Upper lobe of left lung (tissue), 6 donors: ENCODE measurements around the gene CD276. TPM values are rescaled to one million over a fixed set of nuclear protein-coding genes. Genes with fewer than 3 reads are reported as not detected.
"Not testable (repeated sequence)": the region's sequence is repeated elsewhere in the genome, so short reads cannot be mapped to it uniquely, and the experiment has no call there.

Source experiments
- ATAC-seq, 2 donors: fragments of 200-7000 bp; cut with Tn5 transposase; one replicate each; pipeline ENCODE4 v1.9.1; 2022; ENCODE audit warnings: mild to moderate bottlenecking in 2 of 2, moderate library complexity in 2 of 2; ENCODE audit not compliant: low FRiP score in 2 of 2
- DNase-seq, 2 donors: peaks; one replicate each; pipeline ENCODE4 v3.0.0-alpha.2; 2019 to 2020
- H3K27ac ChIP-seq, 4 donors: fragments of 200-600 bp; sonication (generic); one replicate each; pipeline ENCODE4 v1.5.1; 2016 to 2019
- H3K27me3 ChIP-seq, 4 donors: fragments of 200-600 bp; sonication (generic); one replicate each; pipeline ENCODE4 v1.5.1; 2017 to 2019
- H3K36me3 ChIP-seq, 4 donors: fragments of 200-600 bp; sonication (generic); one replicate each; pipeline ENCODE4 v1.5.1; 2016 to 2019
- H3K4me1 ChIP-seq, 4 donors: fragments of 200-600 bp; sonication (generic); one replicate each; pipeline ENCODE4 v1.5.1; 2018 to 2019
- H3K4me3 ChIP-seq, 4 donors: fragments of 200-600 bp; sonication (generic); one replicate each; pipeline ENCODE4 v1.5.1; 2017 to 2019; ENCODE audit warnings: mild to moderate bottlenecking in 2 of 4, moderate library complexity in 1 of 4
- H3K9me3 ChIP-seq, 4 donors: fragments of 200-600 bp; sonication (generic); one replicate each; pipeline ENCODE4 v1.5.1; 2018 to 2019
- CTCF ChIP-seq, 6 experiments: fragments of 450-650 bp in 4 of 6; fragments of 200-600 bp in 2 of 6; sonication (generic) in 2 of 6; IDR thresholded peaks; one replicate each; pipeline ENCODE4 v1.5.1; 2016 to 2019; ENCODE audit warnings: antibody characterized with exemption in 6 of 6
- EP300 ChIP-seq, 4 donors: sonication (generic); formaldehyde crosslinking; IDR thresholded peaks; one replicate each; pipeline ENCODE4 v1.5.1; 2017; ENCODE audit warnings: antibody characterized with exemption in 4 of 4, control low read depth in 2 of 4
- POLR2A ChIP-seq, 4 donors: fragments of 450-650 bp; IDR thresholded peaks; one replicate each; pipeline ENCODE4 v1.5.1; 2016 to 2017; ENCODE audit warnings: antibody characterized with exemption in 4 of 4, mild to moderate bottlenecking in 2 of 4
- POLR2AphosphoS5 ChIP-seq, 2 donors: sonication (generic); formaldehyde crosslinking; IDR thresholded peaks; one replicate each; pipeline ENCODE4 v1.5.1; 2017; ENCODE audit warnings: antibody characterized with exemption in 2 of 2
- WGBS, 2 donors: methylation state at CpG; one replicate each; pipeline ENCODE4 v1.1.5; 2017 to 2018; 5-methylcytosine and 5-hydroxymethylcytosine counted together
- total RNA-seq, 6 donors: library from RNA; depleted of rRNA in 4 of 6; stranded (reverse); fragments of >200 nt in 4 of 6; gene quantifications; one replicate each; pipeline versions ENCODE4 v1.1.0 to v1.2.1, GENCODE V29; 2016 to 2021
- donor health status: DM: no; HTN: no; CAD: no; lungs with moderate emphysema.
- donor health status: DM: no; HTN: yes; CAD: no; lungs with severe emphysema.

CD276 gene
- total RNA-seq, 6 donors from 2014 or later, result 32.2 to 83.6 (median 65.8) TPM

GRCh38 chr15:73700041-73700842, 16.1 kb downstream of the CD276 start:
- TF ChIP-seq CTCF (IDR thresholded peaks at IDR 0.05) (peak; percentile 62 to 87 (median 84)), POLR2AphosphoS5 (IDR thresholded peaks at IDR 0.05) (no peak), EP300 (IDR thresholded peaks at IDR 0.05) (no peak), POLR2A (IDR thresholded peaks at IDR 0.05) (no peak)
- peaks cover 17 to 30% (median 28%) of the 10 kb centered on the region in 4 donors for H3K4me1 ChIP-seq
- WGBS, 2 donors, result 30 to 35% methylated on average over 13 of the region's 13 CpGs
- H3K9me3 ChIP-seq, result no peaks in the 10 kb centered on the region
- no peak overlapping the region for H3K4me3 ChIP-seq
- ATAC-seq (peak in 1 of 2 donors; percentile 63), DNase-seq (peak in 1 of 2 donors; percentile 81)
- H3K27ac ChIP-seq, result no peak overlapping the region
- H3K27me3 ChIP-seq, result no peaks in the 10 kb centered on the region
- peaks cover 0 to 11% (median 0%) of the 10 kb centered on the region in 4 donors for H3K36me3 ChIP-seq

GRCh38 chr15:73702311-73703239, 18.4 kb downstream of the CD276 start:
- peaks cover 0 to 11% (median 5%) of the 10 kb centered on the region in 4 donors for H3K36me3 ChIP-seq
- not testable (repeated sequence) for H3K4me3 ChIP-seq, ATAC-seq, H3K9me3 ChIP-seq, H3K27ac ChIP-seq, H3K27me3 ChIP-seq
- DNase-seq, result peak in 1 of 2 donors; percentile 80
- WGBS, 2 donors, result 92 to 93% methylated on average over 6 to 24 of the region's 33 CpGs
- peaks cover 3 to 20% (median 16%) of the 10 kb centered on the region in 4 donors for H3K4me1 ChIP-seq

GRCh38 chr15:73703601-73704000, 19.4 kb downstream of the CD276 start:
- not testable (repeated sequence) for H3K4me3 ChIP-seq, H3K27ac ChIP-seq, ATAC-seq, H3K9me3 ChIP-seq, H3K27me3 ChIP-seq
- Histone ChIP-seq H3K4me1 (peaks cover 0 to 26% (median 15%) of the 10 kb centered on the region in 4 donors), H3K36me3 (peaks cover 0 to 11% (median 8%) of the 10 kb centered on the region in 4 donors)
- DNase-seq, result peak in 1 of 2 donors; percentile 70
- WGBS, 2 donors, result 83 to 96% methylated on average over 8 to 23 of the region's 23 CpGs

GRCh38 chr15:73704142-73704868, 20.1 kb downstream of the CD276 start:
- DNase-seq, result peak in 1 of 2 donors; percentile 72
- H3K36me3 ChIP-seq, result peaks cover 0 to 12% (median 9%) of the 10 kb centered on the region in 4 donors
- H3K27me3 ChIP-seq, H3K4me3 ChIP-seq, H3K9me3 ChIP-seq: not testable (repeated sequence)
- peak overlapping the region in 1 of 4 donors; percentile 54 for H3K27ac ChIP-seq
- peak; percentile 10 to 62 for ATAC-seq
- 73 to 75% methylated on average over 8 to 15 of the region's 23 CpGs for WGBS, 2 donors
- peaks cover 0 to 26% (median 16%) of the 10 kb centered on the region in 4 donors for H3K4me1 ChIP-seq

- H3K36me3 ChIP-seq, result peaks cover 0 to 16% (median 9%) of the 10 kb centered on the region in 4 donors
Measured at GRCh38 chr15:73704869-73705645, 20.9 kb downstream of the CD276 start.

More at GRCh38 chr15:73704869-73705645, 20.9 kb downstream of the CD276 start:
- Histone ChIP-seq H3K9me3 (no peaks in the 10 kb centered on the region), H3K27ac (peak overlapping the region in 1 of 4 donors; percentile 54), H3K4me1 (peaks cover 0 to 26% (median 16%) of the 10 kb centered on the region in 4 donors), H3K27me3 (no peaks in the 10 kb centered on the region), H3K4me3 (no peak overlapping the region)
- ATAC-seq (peak; percentile 71 to 79), DNase-seq (peak in 1 of 2 donors; percentile 79)
- TF ChIP-seq POLR2A (IDR thresholded peaks at IDR 0.05), result no peak
- TF ChIP-seq CTCF (IDR thresholded peaks at IDR 0.05), result peak; percentile 58 to 75 (median 69)
- 32 to 58% methylated on average over 8 to 13 of the region's 13 CpGs for WGBS, 2 donors
